Lower leg skin (tissue), 4 donors: ENCODE measurements around the gene RET. TPM values are rescaled to one million over a fixed set of nuclear protein-coding genes. Genes with fewer than 3 reads are reported as not detected.

ENCODE experiments used
- DNase-seq, 2 donors: peaks; one replicate each; pipeline ENCODE4 v3.0.0-alpha.2; 2019; ENCODE audit warnings: low spot score in 2 of 2
- H3K4me3 ChIP-seq: fragments of 200-600 bp; sonication (generic); 2 replicates; pipeline ENCODE4 v1.5.1; 2017; ENCODE audit warnings: mild to moderate bottlenecking, low read depth; ENCODE audit not compliant: poor library complexity, severe bottlenecking
- CTCF ChIP-seq, 3 donors: fragments of 450-650 bp; IDR thresholded peaks; one replicate each; pipeline ENCODE4 v1.5.1; 2016; ENCODE audit warnings: antibody characterized with exemption in 3 of 3, mild to moderate bottlenecking in 3 of 3, moderate library complexity in 2 of 3
- POLR2A ChIP-seq, 2 donors: fragments of 450-650 bp; IDR thresholded peaks; one replicate each; pipeline ENCODE4 v1.6.1; 2016 to 2017; ENCODE audit warnings: antibody characterized with exemption in 2 of 2, mild to moderate bottlenecking in 1 of 2, moderate library complexity in 1 of 2
- WGBS, 2 donors: methylation state at CpG; one replicate each; pipeline ENCODE4 v1.1.5; 2018; 5-methylcytosine and 5-hydroxymethylcytosine counted together
- intact Hi-C: fragments of 100-400 bp; cut with DNase I; formaldehyde crosslinking; loops from one replicate; pipeline ENCODE4 v1.15.0; 2023; ENCODE audit warnings: low total_unique reads
- total RNA-seq, 4 donors: library from RNA; depleted of rRNA; stranded (reverse); fragments of >200 nt; gene quantifications; one replicate each; pipeline ENCODE4 v1.1.0, GENCODE V29; 2016

RET gene
- total RNA-seq, 4 donors from 2014 or later = 0.04 to 1.3 (median 0.87) TPM

- TF ChIP-seq POLR2A (IDR thresholded peaks at IDR 0.05) = no peak
- no peak for TF ChIP-seq CTCF (IDR thresholded peaks at IDR 0.05)
- intact Hi-C loops = no loop called here
- DNase-seq = peak in 1 of 2 donors; percentile 11
- no peak overlapping the region for H3K4me3 ChIP-seq
- WGBS, 2 donors = 29 to 30% methylated on average over 4 of the region's 4 CpGs
Measured at GRCh38 chr10:43035800-43036199, 41.1 kb upstream of the RET start.

DNA sequence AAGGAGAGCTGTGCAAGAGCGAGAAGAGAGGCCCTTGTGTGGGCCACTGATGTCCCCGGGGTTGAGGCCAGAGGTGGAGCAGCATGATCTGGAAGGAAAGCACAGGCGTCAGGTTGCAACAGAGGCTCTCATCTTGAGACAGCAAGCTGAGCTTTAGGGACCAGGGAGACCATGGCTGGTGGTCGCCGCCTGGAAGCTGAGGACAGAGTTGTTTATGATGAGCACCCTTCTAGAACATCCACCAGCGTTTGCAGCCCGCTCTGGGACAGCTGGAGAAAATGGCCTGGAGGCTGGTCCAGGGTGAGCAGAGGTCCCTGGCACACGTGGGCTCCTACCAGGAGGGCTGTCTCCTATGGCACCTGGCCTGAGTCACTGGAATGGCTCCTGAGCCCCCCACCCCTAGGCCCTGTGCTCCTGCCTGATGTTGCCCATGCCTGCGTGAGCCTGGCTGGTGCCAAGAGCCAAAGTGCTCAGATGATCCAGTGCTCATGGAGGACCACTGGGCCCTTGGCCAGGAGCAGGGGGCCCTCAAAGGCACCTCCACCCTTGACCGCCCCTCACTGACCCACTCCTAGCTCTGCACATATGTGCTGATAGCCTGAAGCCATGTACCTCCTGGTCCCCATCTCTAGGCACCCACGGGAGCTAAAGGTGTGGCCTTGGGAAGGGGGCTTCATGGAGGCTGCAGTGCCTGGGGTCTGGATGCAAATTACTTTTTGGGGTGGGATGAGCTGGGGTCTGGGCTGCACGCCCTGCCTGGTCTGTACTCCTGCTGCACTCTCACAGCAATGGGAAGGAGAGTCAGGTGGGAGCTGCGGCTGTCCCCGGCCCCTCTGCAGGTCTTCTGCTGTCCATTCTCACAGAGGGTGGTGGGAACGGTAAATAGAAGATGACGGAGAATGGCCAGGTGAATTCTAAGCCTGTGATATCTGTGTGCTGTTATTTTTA is 40.1 kb upstream of the RET start:
- intact Hi-C loops = no loop called here
- peak; percentile 11 to 72 for DNase-seq
- no peak for TF ChIP-seq POLR2A (IDR thresholded peaks at IDR 0.05)
- 88 to 90% methylated on average over 14 to 16 of the region's 16 CpGs for WGBS, 2 donors
- H3K4me3 ChIP-seq = no peak overlapping the region

DNA sequence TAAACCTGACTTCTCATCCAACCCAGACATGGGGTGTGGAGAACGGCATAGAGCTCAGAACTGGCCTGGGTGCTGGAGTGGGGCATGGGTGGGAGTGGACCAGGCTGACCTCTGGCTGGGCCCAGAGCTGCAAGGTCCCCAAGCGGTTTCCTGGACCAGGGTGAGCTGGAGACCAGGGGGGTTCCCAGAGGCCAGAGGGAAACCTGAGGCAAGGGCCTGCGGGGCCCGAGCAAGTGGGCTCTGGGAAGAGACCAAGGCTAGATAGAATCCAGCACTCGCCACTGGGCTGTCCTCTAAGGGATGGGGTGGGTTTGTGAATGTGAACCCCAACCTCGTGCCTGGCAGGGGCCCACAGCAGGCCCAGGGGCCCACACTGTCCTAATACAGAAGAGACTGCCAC is 39.4 kb upstream of the RET start:
- H3K4me3 ChIP-seq = no peak overlapping the region
- WGBS, 2 donors = 81 to 82% methylated on average over 6 of the region's 6 CpGs
- TF ChIP-seq POLR2A (IDR thresholded peaks at IDR 0.05) = no peak
- no peak for TF ChIP-seq CTCF (IDR thresholded peaks at IDR 0.05)
- intact Hi-C loops = no loop called here
- DNase-seq = peak in 1 of 2 donors; percentile 70

GRCh38 chr10:43037942-43038782 is 38.7 kb upstream of the RET start:
- WGBS, 2 donors = 86 to 90% methylated on average over 10 of the region's 14 CpGs
- TF ChIP-seq POLR2A (IDR thresholded peaks at IDR 0.05) (no peak), CTCF (IDR thresholded peaks at IDR 0.05) (no peak)
- H3K4me3 ChIP-seq = no peak overlapping the region
- intact Hi-C loops = no loop called here
- peak in 1 of 2 donors; percentile 9 for DNase-seq

GRCh38 chr10:43038783-43039623 is 37.9 kb upstream of the RET start:
- peak in 1 of 2 donors; percentile 56 for DNase-seq
- intact Hi-C loops = no loop called here
- 76 to 82% methylated on average over 13 to 14 of the region's 15 CpGs for WGBS, 2 donors
- no peak for TF ChIP-seq POLR2A (IDR thresholded peaks at IDR 0.05)
- no peak for TF ChIP-seq CTCF (IDR thresholded peaks at IDR 0.05)
- H3K4me3 ChIP-seq = no peak overlapping the region
